Endothelial cell of coronary artery (primary cell): ENCODE results near the gene SPATA45. TPM values are rescaled to one million over a fixed set of nuclear protein-coding genes. Genes with fewer than 3 reads are reported as not detected.

Experiments
- total RNA-seq: library from RNA; depleted of rRNA; stranded (reverse); fragments of >200 nt; gene quantifications from 2 replicates; pipeline ENCODE4 v1.2.3, GENCODE V29; 2014

The SPATA45 gene
- not detected in 2 replicates for total RNA-seq

DNA sequence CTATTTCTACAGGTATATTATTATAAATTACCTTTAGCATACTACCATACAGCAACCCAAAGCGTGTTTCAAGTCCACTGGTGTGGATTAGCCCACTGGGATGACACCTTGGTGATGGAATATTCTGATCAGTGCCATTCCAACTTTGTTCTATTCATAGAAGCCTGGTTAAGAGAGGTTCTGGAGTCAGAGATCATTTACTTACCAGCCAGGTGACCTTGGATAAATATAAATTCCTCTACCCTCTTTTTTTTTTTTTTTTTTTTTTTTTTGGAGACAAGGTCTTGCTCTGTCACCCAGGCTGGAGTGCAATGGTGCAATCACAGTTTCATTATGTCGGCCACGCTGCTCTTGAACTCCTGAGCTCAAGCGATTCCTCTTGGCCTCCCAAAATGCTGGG lies at the start of gene SPATA45:
Gene SPATA45 (minus strand): TSS at position 101 of the 400 bp plus-strand sequence. CDS start 11,500 bp downstream, outside the sequence.

GRCh38 chr1:212857992-212858460 lies 10.6 kb upstream of the SPATA45 start, which contains the start of gene FLVCR1:
TSS of gene FLVCR1 (plus strand) at chr1:212858275. CDS start at chr1:212858453, 178 bp downstream.

GRCh38 chr1:212791676-212792395 lies 55.6 kb downstream of the SPATA45 start, which contains the start of the genes NSL1 and TATDN3:
TSS of gene NSL1 (minus strand) at chr1:212791777. CDS start at chr1:212791763, 14 bp downstream.
TSS of gene TATDN3 (plus strand) at chr1:212791894. CDS start at chr1:212791922, 28 bp downstream.

Other genes with a start within 250 kb of the SPATA45 start
- 0.72 and 2.0 TPM in 2 replicates for gene ATF3, start 238.9 kb downstream of the SPATA45 start, total RNA-seq
- 0.47 and 0.81 TPM in 2 replicates for gene BATF3, start 147.8 kb downstream of the SPATA45 start, total RNA-seq
- gene NSL1, start 55.9 kb downstream of the SPATA45 start, total RNA-seq = 20.0 and 27.3 TPM in 2 replicates
- 9.1 and 9.3 TPM in 2 replicates for gene TATDN3, start 55.8 kb downstream of the SPATA45 start, total RNA-seq
- 7.3 and 9.5 TPM in 2 replicates for gene FLVCR1, start 10.6 kb upstream of the SPATA45 start, total RNA-seq
- gene VASH2, start 102.9 kb upstream of the SPATA45 start, total RNA-seq = 0.09 and 0.27 TPM in 2 replicates
- gene ANGEL2, start 168.2 kb upstream of the SPATA45 start, total RNA-seq = 33.3 and 39.9 TPM in 2 replicates
- gene RPS6KC1, start 203.6 kb upstream of the SPATA45 start, total RNA-seq = 22.1 and 23.4 TPM in 2 replicates